ENCODE measurements around the gene RACGAP1. TPM values are rescaled to one million over a fixed set of nuclear protein-coding genes. Genes with fewer than 3 reads are reported as not detected.

Gene RACGAP1
- total RNA-seq, 2 experiments from 2014 or later = 113 to 117 TPM

- no peaks in the 10 kb centered on the region for H3K36me3 Mint-ChIP-seq (ENCODE audit: low read depth)
- TF ChIP-seq, protein P1, sequence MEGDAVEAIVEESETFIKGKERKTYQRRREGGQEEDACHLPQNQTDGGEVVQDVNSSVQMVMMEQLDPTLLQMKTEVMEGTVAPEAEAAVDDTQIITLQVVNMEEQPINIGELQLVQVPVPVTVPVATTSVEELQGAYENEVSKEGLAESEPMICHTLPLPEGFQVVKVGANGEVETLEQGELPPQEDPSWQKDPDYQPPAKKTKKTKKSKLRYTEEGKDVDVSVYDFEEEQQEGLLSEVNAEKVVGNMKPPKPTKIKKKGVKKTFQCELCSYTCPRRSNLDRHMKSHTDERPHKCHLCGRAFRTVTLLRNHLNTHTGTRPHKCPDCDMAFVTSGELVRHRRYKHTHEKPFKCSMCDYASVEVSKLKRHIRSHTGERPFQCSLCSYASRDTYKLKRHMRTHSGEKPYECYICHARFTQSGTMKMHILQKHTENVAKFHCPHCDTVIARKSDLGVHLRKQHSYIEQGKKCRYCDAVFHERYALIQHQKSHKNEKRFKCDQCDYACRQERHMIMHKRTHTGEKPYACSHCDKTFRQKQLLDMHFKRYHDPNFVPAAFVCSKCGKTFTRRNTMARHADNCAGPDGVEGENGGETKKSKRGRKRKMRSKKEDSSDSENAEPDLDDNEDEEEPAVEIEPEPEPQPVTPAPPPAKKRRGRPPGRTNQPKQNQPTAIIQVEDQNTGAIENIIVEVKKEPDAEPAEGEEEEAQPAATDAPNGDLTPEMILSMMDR (IDR thresholded peaks at IDR 0.05) = no peak
- H3K27me3 Mint-ChIP-seq = peaks cover 61% of the 10 kb centered on the region
- no peak for DNase-seq
- no peaks in the 10 kb centered on the region for H3K9me3 Mint-ChIP-seq
- intact Hi-C loops (cut with micrococcal nuclease) = no loop called here
- H3K4me1 Mint-ChIP-seq (ENCODE audit: low read depth) = peaks cover 6% of the 10 kb centered on the region
- ChIA-PET CTCF (interaction anchor here (0.6 to 3.9 kb wide), 4 partner anchors 10 to 12 kb away, joined by 3 to 30 read pairs (median 23); no protein-coding TSS in a partner anchor), POLR2A (interaction anchor here (0.7 to 1.1 kb wide), 2 partner anchors 9 to 89 kb away, joined by 3 read pairs; no protein-coding TSS in a partner anchor)
- no peak overlapping the region for H3K27ac Mint-ChIP-seq
- ATAC-seq = no peak
- H3K4me3 Mint-ChIP-seq = no peak overlapping the region
Measured at GRCh38 chr12:49956663-49957569, 68.4 kb downstream of the RACGAP1 start.

- Mint-ChIP-seq H3K4me3 (no peak overlapping the region), H3K4me1 (ENCODE audit: low read depth) (peaks cover 6% of the 10 kb centered on the region), H3K27ac (no peak overlapping the region), H3K36me3 (ENCODE audit: low read depth) (no peaks in the 10 kb centered on the region), H3K9me3 (no peaks in the 10 kb centered on the region), H3K27me3 (peaks cover 60% of the 10 kb centered on the region)
- POLR2A ChIA-PET = interaction anchor here (0.7 kb wide), 1 partner anchor 88 kb away, joined by 3 read pairs; no protein-coding TSS in a partner anchor
- CTCF ChIA-PET = interaction anchor here (0.6 to 3.9 kb wide), 3 partner anchors 11 kb away, joined by 3 to 25 read pairs (median 19); no protein-coding TSS in a partner anchor
- TF ChIP-seq, protein P1 (IDR thresholded peaks at IDR 0.05) = no peak
- DNase-seq = no peak
- intact Hi-C loops (cut with micrococcal nuclease) = no loop called here
- no peak for ATAC-seq
Measured at GRCh38 chr12:49955899-49956662, 69.2 kb downstream of the RACGAP1 start.

- ChIA-PET CTCF (interaction anchor here (3.8 to 3.9 kb wide), 2 partner anchors 10 to 12 kb away, joined by 19 to 25 read pairs; no protein-coding TSS in a partner anchor), POLR2A (no interaction called here)
- ATAC-seq = no peak
Measured at GRCh38 chr12:49954863-49955830, 70.1 kb downstream of the RACGAP1 start.

More at GRCh38 chr12:49954863-49955830, 70.1 kb downstream of the RACGAP1 start:
- Mint-ChIP-seq H3K27ac (no peak overlapping the region), H3K9me3 (no peaks in the 10 kb centered on the region), H3K27me3 (peaks cover 52% of the 10 kb centered on the region), H3K4me1 (ENCODE audit: low read depth) (no peaks in the 10 kb centered on the region), H3K4me3 (no peak overlapping the region), H3K36me3 (ENCODE audit: low read depth) (no peaks in the 10 kb centered on the region)
- DNase-seq = no peak
- intact Hi-C loops (cut with micrococcal nuclease) = no loop called here
- TF ChIP-seq, protein P1 (IDR thresholded peaks at IDR 0.05) = no peak

All from activated CD8-positive, alpha-beta T cell treated with anti-CD3 and anti-CD28 coated beads for 36 hours (primary cell).